OCI-LY3 (cell line): ENCODE results near the gene NOS2.
"Not testable (repeated sequence)": the region's sequence is repeated elsewhere in the genome, so short reads cannot be mapped to it uniquely, and the experiment has no call there.

ENCODE experiments used
- H2AFZ ChIP-seq: fragments of 200-600, 300-600 bp; shearing (Covaris generic); 2 replicates; pipeline ENCODE4 v1.6.0; 2014; ENCODE audit warnings: antibody characterized with exemption, low read depth, low read length
- H3K27ac ChIP-seq: fragments of 200-600, 300-600 bp; sonication (generic); 2 replicates; pipeline ENCODE4 v1.5.1; 2014; ENCODE audit warnings: mild to moderate bottlenecking, low read length, moderate library complexity, mixed read lengths
- H3K27me3 ChIP-seq: fragments of 200-600, 300-600 bp; sonication (generic); 2 replicates; pipeline ENCODE4 v1.6.1; 2014; ENCODE audit warnings: low read depth, low read length, mixed read lengths
- H3K36me3 ChIP-seq: fragments of 200-600, 300-600 bp; sonication (generic); replicated peaks from 2 replicates; pipeline ENCODE3; 2014; ENCODE audit warnings: low read depth, low read length, mixed read lengths
- H3K4me1 ChIP-seq: fragments of 300-600, 200-600 bp; sonication (generic); 2 replicates; pipeline ENCODE4 v1.6.1; 2014; ENCODE audit warnings: low read length, mixed read lengths
- H3K4me2 ChIP-seq: fragments of 200-600, 300-600 bp; sonication (generic); 2 replicates; pipeline ENCODE4 v1.6.1; 2014; ENCODE audit warnings: low read length, mixed read lengths
- H3K4me3 ChIP-seq: fragments of 300-600, 200-600 bp; sonication (generic); 2 replicates; pipeline ENCODE4 v1.5.1; 2014; ENCODE audit warnings: antibody characterized with exemption, mild to moderate bottlenecking, low read length, moderate library complexity
- H3K79me2 ChIP-seq: fragments of 300-600, 200-600 bp; shearing (Covaris generic); 2 replicates; pipeline ENCODE4 v1.6.1; 2014; ENCODE audit warnings: mild to moderate bottlenecking, low read length, mixed read lengths
- H3K9ac ChIP-seq: fragments of 300-600, 200-600 bp; shearing (Covaris generic); 2 replicates; pipeline ENCODE4 v1.6.0; 2014; ENCODE audit warnings: mild to moderate bottlenecking, low read length, moderate library complexity
- H3K9me3 ChIP-seq: fragments of 200-600, 300-600 bp; shearing (Covaris generic); 2 replicates; pipeline ENCODE4 v1.6.1; 2014; ENCODE audit warnings: low read length, mixed read lengths; ENCODE audit not compliant: insufficient read depth
- H4K20me1 ChIP-seq: fragments of 200-600, 300-600 bp; sonication (generic); 2 replicates; pipeline ENCODE4 v1.6.1; 2016; ENCODE audit warnings: low read length, mixed read lengths; ENCODE audit not compliant: insufficient read depth
- EZH2phosphoT487 ChIP-seq: fragments of 200-600 bp; shearing (Covaris generic); IDR thresholded peaks from 2 replicates; pipeline ENCODE4 v1.6.1; 2018; ENCODE audit warnings: antibody characterized with exemption, mixed run types, low read depth
- TF ChIP-seq, protein P1 (sequence below): fragments of 200-600, 300-600 bp; sonication (generic); IDR thresholded peaks from 2 replicates; pipeline ENCODE4 v1.5.1; 2014; ENCODE audit warnings: antibody characterized with exemption, low read length, low read depth

The NOS2 gene

DNA sequence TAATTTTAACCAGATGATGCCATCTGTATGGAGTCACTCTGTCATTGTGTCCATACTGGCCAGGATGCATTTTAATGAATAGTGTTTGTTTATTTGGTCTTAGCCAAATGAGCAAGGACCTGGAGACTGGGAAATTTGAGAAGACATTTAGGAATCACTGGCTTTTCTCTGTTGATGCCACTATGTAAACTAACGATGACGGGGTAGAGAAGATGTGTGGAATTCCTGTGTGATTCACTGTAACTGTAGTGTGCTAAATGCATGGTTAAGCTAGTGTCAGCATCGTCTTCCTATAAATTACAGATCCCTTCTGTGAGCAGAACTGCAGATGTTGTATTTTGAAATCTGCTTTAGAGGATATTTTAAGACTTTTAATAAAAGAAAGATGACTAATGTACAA lies 66.6 kb downstream of the NOS2 start:
- no peaks in the 10 kb centered on the region for H4K20me1 ChIP-seq
- H3K9ac ChIP-seq, result no peak overlapping the region
- H3K27ac ChIP-seq, result no peak overlapping the region
- no peak overlapping the region for H2AFZ ChIP-seq
- no peaks in the 10 kb centered on the region for H3K4me1 ChIP-seq
- H3K27me3 ChIP-seq, result peaks cover 18% of the 10 kb centered on the region
- no peaks in the 10 kb centered on the region for H3K36me3 ChIP-seq
- no peak overlapping the region for H3K4me3 ChIP-seq
- no peak for TF ChIP-seq EZH2phosphoT487
- TF ChIP-seq, protein P1, sequence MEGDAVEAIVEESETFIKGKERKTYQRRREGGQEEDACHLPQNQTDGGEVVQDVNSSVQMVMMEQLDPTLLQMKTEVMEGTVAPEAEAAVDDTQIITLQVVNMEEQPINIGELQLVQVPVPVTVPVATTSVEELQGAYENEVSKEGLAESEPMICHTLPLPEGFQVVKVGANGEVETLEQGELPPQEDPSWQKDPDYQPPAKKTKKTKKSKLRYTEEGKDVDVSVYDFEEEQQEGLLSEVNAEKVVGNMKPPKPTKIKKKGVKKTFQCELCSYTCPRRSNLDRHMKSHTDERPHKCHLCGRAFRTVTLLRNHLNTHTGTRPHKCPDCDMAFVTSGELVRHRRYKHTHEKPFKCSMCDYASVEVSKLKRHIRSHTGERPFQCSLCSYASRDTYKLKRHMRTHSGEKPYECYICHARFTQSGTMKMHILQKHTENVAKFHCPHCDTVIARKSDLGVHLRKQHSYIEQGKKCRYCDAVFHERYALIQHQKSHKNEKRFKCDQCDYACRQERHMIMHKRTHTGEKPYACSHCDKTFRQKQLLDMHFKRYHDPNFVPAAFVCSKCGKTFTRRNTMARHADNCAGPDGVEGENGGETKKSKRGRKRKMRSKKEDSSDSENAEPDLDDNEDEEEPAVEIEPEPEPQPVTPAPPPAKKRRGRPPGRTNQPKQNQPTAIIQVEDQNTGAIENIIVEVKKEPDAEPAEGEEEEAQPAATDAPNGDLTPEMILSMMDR, result no peak
- no peak overlapping the region for H3K4me2 ChIP-seq
- H3K79me2 ChIP-seq, result no peaks in the 10 kb centered on the region
- no peaks in the 10 kb centered on the region for H3K9me3 ChIP-seq

GRCh38 chr17:27732746-27733145 lies 67.6 kb downstream of the NOS2 start:
- H3K36me3 ChIP-seq, H2AFZ ChIP-seq, H3K4me1 ChIP-seq, H3K79me2 ChIP-seq, H4K20me1 ChIP-seq, H3K9ac ChIP-seq, H3K4me3 ChIP-seq, H3K27ac ChIP-seq, H3K4me2 ChIP-seq, H3K9me3 ChIP-seq: not testable (repeated sequence)
- H3K27me3 ChIP-seq, result peaks cover 18% of the 10 kb centered on the region

DNA sequence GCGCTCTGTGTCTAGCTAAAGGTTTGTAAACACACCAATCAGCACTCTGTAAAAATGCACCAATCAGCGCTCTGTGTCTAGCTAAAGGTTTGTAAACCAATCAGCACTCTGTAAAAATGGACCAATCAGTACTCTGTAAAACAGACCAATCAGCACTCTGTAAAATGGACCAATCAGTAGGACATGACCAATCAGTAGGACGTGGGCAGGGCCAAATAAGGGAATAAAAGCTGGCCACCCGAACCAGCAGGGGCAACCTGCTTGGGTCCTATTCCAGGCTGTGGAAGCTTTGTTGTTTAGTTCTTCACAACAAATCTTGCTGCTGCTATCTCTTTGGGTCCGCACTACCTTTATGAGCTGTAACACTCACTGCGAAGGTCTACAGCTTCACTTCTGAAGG lies 74.3 kb downstream of the NOS2 start:
- H2AFZ ChIP-seq, H3K36me3 ChIP-seq, H3K79me2 ChIP-seq, H3K9ac ChIP-seq, H3K4me2 ChIP-seq, H3K27ac ChIP-seq, H3K4me1 ChIP-seq, H3K27me3 ChIP-seq, H4K20me1 ChIP-seq, H3K4me3 ChIP-seq, H3K9me3 ChIP-seq: not testable (repeated sequence)

DNA sequence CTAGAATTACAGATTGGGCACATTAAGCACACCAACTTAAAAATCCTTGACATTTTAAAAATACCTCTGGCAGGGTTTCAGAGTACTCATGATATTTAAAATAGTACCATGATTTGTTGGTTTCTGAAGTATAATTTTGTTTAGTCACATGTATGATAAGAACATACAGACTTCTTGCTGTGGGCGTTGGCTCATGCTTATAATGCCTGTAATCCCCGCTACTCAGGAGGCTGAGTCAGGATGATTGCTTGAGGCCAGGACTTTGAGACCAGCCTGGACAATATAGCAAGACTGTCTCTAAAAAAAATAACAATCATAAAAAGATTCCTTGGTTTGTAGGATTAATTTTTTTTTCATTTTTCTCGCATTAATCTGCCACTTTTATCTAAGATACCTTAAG lies 78.5 kb downstream of the NOS2 start:
- no peaks in the 10 kb centered on the region for H3K4me1 ChIP-seq
- no peaks in the 10 kb centered on the region for H3K79me2 ChIP-seq
- H3K4me2 ChIP-seq, result no peak overlapping the region
- H2AFZ ChIP-seq, result no peak overlapping the region
- H3K36me3 ChIP-seq, result no peaks in the 10 kb centered on the region
- no peak overlapping the region for H3K4me3 ChIP-seq
- H3K27me3 ChIP-seq, result 0 out of 2 replicates have a peak, but pooled peaks cover 3% of the 10 kb centered on the region
- no peak overlapping the region for H3K27ac ChIP-seq
- no peaks in the 10 kb centered on the region for H3K9me3 ChIP-seq
- no peak for TF ChIP-seq EZH2phosphoT487
- TF ChIP-seq, protein P1, result no peak
- H4K20me1 ChIP-seq, result no peaks in the 10 kb centered on the region
- H3K9ac ChIP-seq, result no peak overlapping the region
